Transverse colon (tissue), 4 donors: ENCODE data around the gene PDE4C. TPM values are rescaled to one million over a fixed set of nuclear protein-coding genes. Genes with fewer than 3 reads are reported as not detected.

Source experiments
- DNase-seq: peaks from one replicate; pipeline ENCODE4 v3.0.0-alpha.2; 2019
- H3K27ac ChIP-seq, 4 donors: fragments of 200-600 bp; sonication (generic); 2 replicates each; pipeline ENCODE4 v1.5.1; 2016 to 2018; ENCODE audit warnings: inconsistent platforms in 4 of 4
- H3K27me3 ChIP-seq: fragments of 200-600 bp; sonication (generic); 2 replicates; pipeline ENCODE4 v1.5.1; 2017; ENCODE audit warnings: inconsistent platforms
- H3K36me3 ChIP-seq, 4 donors: fragments of 200-600 bp; sonication (generic); 2 replicates each; pipeline ENCODE4 v1.5.1; 2017 to 2019; ENCODE audit warnings: inconsistent platforms in 4 of 4
- H3K4me1 ChIP-seq, 4 donors: fragments of 200-600 bp; sonication (generic); 2 replicates each; pipeline ENCODE4 v1.5.1; 2017 to 2020; ENCODE audit warnings: inconsistent platforms in 4 of 4
- H3K4me3 ChIP-seq, 4 donors: fragments of 200-600 bp; sonication (generic); 1 replicate in 1 of 4; 2 replicates in 3 of 4; pipeline versions ENCODE4 v1.5.1 to v1.6.1; 2017 to 2019; ENCODE audit warnings: inconsistent platforms in 4 of 4
- H3K9me3 ChIP-seq, 2 donors: fragments of 200-600 bp; sonication (generic); 2 replicates each; pipeline ENCODE4 v1.5.1; 2017 to 2019; ENCODE audit warnings: inconsistent platforms in 2 of 2
- CTCF ChIP-seq, 5 experiments: fragments of 200-600 bp in 3 of 5; fragments of 450-650 bp in 2 of 5; sonication (generic) in 3 of 5; IDR thresholded peaks; 1 replicate in 2 of 5; 2 replicates in 3 of 5; pipeline ENCODE4 v1.5.1; 2016 to 2017; ENCODE audit warnings: antibody characterized with exemption in 5 of 5, inconsistent platforms in 3 of 5, mild to moderate bottlenecking in 2 of 5, moderate library complexity in 1 of 5
- EP300 ChIP-seq: sonication (generic); formaldehyde crosslinking; IDR thresholded peaks from one replicate; pipeline ENCODE4 v1.6.1; 2017; ENCODE audit warnings: antibody characterized with exemption, low read depth
- POLR2A ChIP-seq: fragments of 450-650 bp; IDR thresholded peaks from one replicate; pipeline ENCODE4 v1.6.1; 2016; ENCODE audit warnings: antibody characterized with exemption, mild to moderate bottlenecking, moderate library complexity
- POLR2AphosphoS5 ChIP-seq, 3 donors: sonication (generic); formaldehyde crosslinking; IDR thresholded peaks; one replicate each; pipeline ENCODE4 v1.6.1; 2016; ENCODE audit warnings: antibody characterized with exemption in 3 of 3
- WGBS, 2 donors: methylation state at CpG; one replicate each; pipeline ENCODE4 v1.1.5; 2018; ENCODE audit warnings: low coverage in 1 of 2; 5-methylcytosine and 5-hydroxymethylcytosine counted together
- in situ Hi-C, 4 donors: fragments of 200-750 bp; cut with MboI; loops; one replicate each; pipeline versions ENCODE4 v1.15.0 to v1.15.1; 2017; ENCODE audit warnings: low sequenced_read_pairs in 3 of 4, low pct_ligation_motif_present in 1 of 4, low pct_unique_long_range_greater_than_20kb in 1 of 4
- intact Hi-C: fragments of 100-400 bp; cut with DNase I; formaldehyde crosslinking; loops from one replicate; pipeline ENCODE4 v1.15.1; 2023; ENCODE audit warnings: low total_unique reads
- total RNA-seq, 4 donors: library from RNA; depleted of rRNA; stranded (reverse); fragments of >200 nt; gene quantifications; one replicate each; pipeline ENCODE4 v1.1.0, GENCODE V29; 2016

PDE4C gene
- total RNA-seq, 4 donors from 2014 or later, result 3.0 to 18.3 (median 7.7) TPM

- H3K4me1 ChIP-seq, result peaks cover 0 to 27% (median 23%) of the 10 kb centered on the region in 4 donors
- intact Hi-C loops (loop anchor here (10.0 kb wide), 1 partner anchor 209 kb away; the partner anchor contains the start of gene SSBP4), in situ Hi-C loops (loop anchor here in 1 of 4 donors (25.0 kb wide), 1 partner anchor 132 kb away; the partner anchor contains the start of gene PGPEP1)
- TF ChIP-seq CTCF (IDR thresholded peaks at IDR 0.05) (no peak), POLR2AphosphoS5 (IDR thresholded peaks at IDR 0.05) (peak in 2 of 3 donors; percentile 12 to 50), POLR2A (peak; percentile 19), EP300 (no peak)
- H3K27ac ChIP-seq, result peak overlapping the region; percentile 90 to 99 (median 96)
- no peaks in the 10 kb centered on the region for H3K9me3 ChIP-seq
- H3K4me3 ChIP-seq, result peak overlapping the region; percentile 44 to 83 (median 55)
- H3K36me3 ChIP-seq, result no peaks in the 10 kb centered on the region
- DNase-seq, result peak; percentile 82
- peaks cover 12% of the 10 kb centered on the region for H3K27me3 ChIP-seq
- 28 to 55% methylated on average over 18 to 35 of the region's 36 CpGs for WGBS, 2 donors
These were observed 20.9 kb downstream of the PDE4C start for GRCh38 chr19:18205200-18205892.

- 0 to 1% methylated on average over 6 to 22 of the region's 22 CpGs for WGBS, 2 donors
- Histone ChIP-seq H3K4me3 (peak overlapping the region; percentile 44 to 83 (median 55)), H3K36me3 (no peaks in the 10 kb centered on the region), H3K4me1 (peaks cover 0 to 27% (median 23%) of the 10 kb centered on the region in 4 donors), H3K9me3 (no peaks in the 10 kb centered on the region), H3K27ac (peak overlapping the region; percentile 90 to 99 (median 96)), H3K27me3 (peaks cover 12% of the 10 kb centered on the region)
- TF ChIP-seq POLR2A (no peak), POLR2AphosphoS5 (IDR thresholded peaks at IDR 0.05) (peak in 1 of 3 donors; percentile 2)
- intact Hi-C loops (loop anchor here (10.0 kb wide), 1 partner anchor 210 kb away; the partner anchor contains the start of gene SSBP4), in situ Hi-C loops (loop anchor here in 1 of 4 donors (25.0 kb wide), 1 partner anchor 133 kb away; the partner anchor contains the start of gene PGPEP1)
- DNase-seq, result peak; percentile 73
These were observed 21.6 kb downstream of the PDE4C start for GRCh38 chr19:18204394-18205199.

GRCh38 chr19:18203863-18204393 is 22.3 kb downstream of the PDE4C start, which contains the start of gene RAB3A:
RAB3A (minus strand) TSS chr19:18204042; CDS start chr19:18202740, 1,302 bp downstream.
- intact Hi-C loops, result loop anchor here (10.0 kb wide), 1 partner anchor 211 kb away; the partner anchor contains the start of gene SSBP4
- H3K36me3 ChIP-seq, result no peaks in the 10 kb centered on the region
- peaks cover 0 to 27% (median 23%) of the 10 kb centered on the region in 4 donors for H3K4me1 ChIP-seq
- DNase-seq, result peak; percentile 100
- in situ Hi-C loops, result loop anchor here in 1 of 4 donors (25.0 kb wide), 1 partner anchor 133 kb away; the partner anchor contains the start of gene PGPEP1
- H3K27me3 ChIP-seq, result peaks cover 9% of the 10 kb centered on the region
- peak within 1 kb of the TSS; percentile 90 to 99 (median 96) for H3K27ac ChIP-seq
- no peaks in the 10 kb centered on the region for H3K9me3 ChIP-seq
- peak; percentile 87 to 96 (median 90) for TF ChIP-seq POLR2AphosphoS5 (IDR thresholded peaks at IDR 0.05)
- peak in 2 of 5 experiments; percentile 12 to 35 for TF ChIP-seq CTCF (IDR thresholded peaks at IDR 0.05)
- peak; percentile 90 for TF ChIP-seq EP300
- peak; percentile 79 for TF ChIP-seq POLR2A
- peak within 1 kb of the TSS; percentile 66 to 83 (median 75) for H3K4me3 ChIP-seq
- 0% methylated on average over 50 of the region's 50 CpGs; no CpG with 5 or more reads in 1 of the 2 donors for WGBS, 2 donors

- intact Hi-C loops (loop anchor here (10.0 kb wide), 1 partner anchor 211 kb away; the partner anchor contains the start of gene SSBP4), in situ Hi-C loops (loop anchor here in 1 of 4 donors (25.0 kb wide), 1 partner anchor 134 kb away; the partner anchor contains the start of gene PGPEP1)
- DNase-seq, result peak; percentile 58
These were observed 22.8 kb downstream of the PDE4C start for GRCh38 chr19:18203408-18203862.

More at GRCh38 chr19:18203408-18203862, 22.8 kb downstream of the PDE4C start:
- Histone ChIP-seq H3K4me1 (peaks cover 0 to 27% (median 23%) of the 10 kb centered on the region in 4 donors), H3K36me3 (peaks cover 0 to 3% (median 0%) of the 10 kb centered on the region in 4 donors), H3K9me3 (no peaks in the 10 kb centered on the region), H3K27ac (peak overlapping the region; percentile 79 to 90 (median 84)), H3K27me3 (peaks cover 4% of the 10 kb centered on the region), H3K4me3 (peak overlapping the region; percentile 53 to 76 (median 70))
- no peak for TF ChIP-seq CTCF (IDR thresholded peaks at IDR 0.05)
- no peak for TF ChIP-seq EP300
- TF ChIP-seq POLR2AphosphoS5 (IDR thresholded peaks at IDR 0.05), result no peak
- no peak for TF ChIP-seq POLR2A
- 0% methylated on average over 16 of the region's 38 CpGs; no CpG with 5 or more reads in 1 of the 2 donors for WGBS, 2 donors
